ENCODE measurements around the gene KCNAB1.
"Not testable (repeated sequence)": the region's sequence is repeated elsewhere in the genome, so short reads cannot be mapped to it uniquely, and the experiment has no call there.

KCNAB1 gene

GRCh38 chr3:156120528-156121251 lies at the start of gene KCNAB1:
Gene KCNAB1, plus strand, starts transcription at chr3:156120578.
- in situ Hi-C loops (cut with HindIII; ENCODE audit: low sequenced_read_pairs), result no loop called here
- TF ChIP-seq CTCF (IDR thresholded peaks at IDR 0.05; ENCODE audit: low read depth, low read length), result no peak
- no peak within 1 kb of the TSS for H3K4me3 ChIP-seq (ENCODE audit: low read depth, low read length)
- DNase-seq (ENCODE audit: low read depth, low spot score), result no peak

- DNase-seq (ENCODE audit: low read depth, low spot score), result no peak
- in situ Hi-C loops (cut with HindIII; ENCODE audit: low sequenced_read_pairs), result no loop called here
- TF ChIP-seq CTCF (IDR thresholded peaks at IDR 0.05; ENCODE audit: low read depth, low read length), result no peak
- H3K4me3 ChIP-seq (ENCODE audit: low read depth, low read length), result no peak overlapping the region
These were observed 49.3 kb upstream of the KCNAB1 start for GRCh38 chr3:156071031-156071430.

- DNase-seq (ENCODE audit: low read depth, low spot score); in situ Hi-C loops (cut with HindIII; ENCODE audit: low sequenced_read_pairs); H3K4me3 ChIP-seq (ENCODE audit: low read depth, low read length): not testable (repeated sequence)
These were observed 47.3 kb upstream of the KCNAB1 start for GRCh38 chr3:156072950-156073657.

GRCh38 chr3:156090126-156090525 lies 30.3 kb upstream of the KCNAB1 start:
- TF ChIP-seq CTCF (IDR thresholded peaks at IDR 0.05; ENCODE audit: low read depth, low read length), result no peak
- in situ Hi-C loops (cut with HindIII; ENCODE audit: low sequenced_read_pairs), result no loop called here

GRCh38 chr3:156093964-156094363 lies 26.4 kb upstream of the KCNAB1 start:
- no peak for DNase-seq (ENCODE audit: low read depth, low spot score)
- H3K4me3 ChIP-seq (ENCODE audit: low read depth, low read length), result no peak overlapping the region
- no peak for TF ChIP-seq CTCF (IDR thresholded peaks at IDR 0.05; ENCODE audit: low read depth, low read length)
- in situ Hi-C loops (cut with HindIII; ENCODE audit: low sequenced_read_pairs), result no loop called here

More at GRCh38 chr3:156090126-156090525, 30.3 kb upstream of the KCNAB1 start:
- DNase-seq (ENCODE audit: low read depth, low spot score), result no peak
- H3K4me3 ChIP-seq (ENCODE audit: low read depth, low read length), result no peak overlapping the region

- in situ Hi-C loops (cut with HindIII; ENCODE audit: low sequenced_read_pairs), result no loop called here
- no peak for DNase-seq (ENCODE audit: low read depth, low spot score)
- no peak overlapping the region for H3K4me3 ChIP-seq (ENCODE audit: low read depth, low read length)
- TF ChIP-seq CTCF (IDR thresholded peaks at IDR 0.05; ENCODE audit: low read depth, low read length), result no peak
These were observed 26.0 kb upstream of the KCNAB1 start for GRCh38 chr3:156094391-156094790.

- H3K4me3 ChIP-seq (ENCODE audit: low read depth, low read length); DNase-seq (ENCODE audit: low read depth, low spot score); in situ Hi-C loops (cut with HindIII; ENCODE audit: low sequenced_read_pairs): not testable (repeated sequence)
These were observed 24.7 kb upstream of the KCNAB1 start for GRCh38 chr3:156095652-156096051.
